NB4 (cell line): ENCODE results near the gene CDK9.

Experiments
- DNase-seq: peaks from one replicate; pipeline ENCODE4 v3.0.0; 2010; ENCODE audit warnings: low read depth
- H3K4me3 ChIP-seq: one replicate; pipeline ENCODE4 v1.5.1; 2011; ENCODE audit warnings: mild to moderate bottlenecking, low read depth, low read length, moderate library complexity
- MYC ChIP-seq: IDR thresholded peaks from 2 replicates; pipeline ENCODE4 v1.6.1; 2011; ENCODE audit warnings: low read depth, low read length
- POLR2A ChIP-seq: IDR thresholded peaks from 2 replicates; pipeline ENCODE4 v1.6.1; 2011; ENCODE audit warnings: mild to moderate bottlenecking; ENCODE audit not compliant: insufficient read length; ENCODE audit errors: extremely low read depth
- TF ChIP-seq, protein P1 (sequence below): IDR thresholded peaks from one replicate; pipeline ENCODE4 v1.5.1; 2012; ENCODE audit warnings: low read depth, low read length
- TF ChIP-seq, protein P2 (sequence below): IDR thresholded peaks from 2 replicates; pipeline ENCODE4 v1.6.1; 2011; ENCODE audit warnings: low read depth, low read length

Gene CDK9

DNA sequence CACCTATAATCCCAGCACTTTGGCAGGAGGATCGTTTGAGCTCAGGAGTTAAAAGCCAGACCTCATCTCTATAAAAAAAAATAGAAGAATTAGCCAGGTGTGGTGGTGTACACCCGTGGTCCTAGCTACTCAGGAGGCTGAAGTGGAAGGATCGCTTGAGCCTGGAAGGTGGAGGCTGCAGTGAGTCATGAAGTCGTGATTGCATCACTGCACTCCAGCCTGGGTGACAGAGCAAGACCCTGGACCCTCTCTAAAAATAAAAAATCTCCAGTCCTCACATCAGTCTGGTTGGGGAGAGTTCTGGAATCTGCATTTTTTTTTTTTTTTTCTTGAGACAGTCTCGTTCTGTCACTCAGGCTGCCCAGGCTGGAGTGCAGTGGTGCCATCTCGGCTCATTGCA lies 26.2 kb downstream of the CDK9 start:
- H3K4me3 ChIP-seq: no peak overlapping the region
- DNase-seq: no peak
- TF ChIP-seq POLR2A (no peak), MYC (no peak)
- TF ChIP-seq, protein P1, sequence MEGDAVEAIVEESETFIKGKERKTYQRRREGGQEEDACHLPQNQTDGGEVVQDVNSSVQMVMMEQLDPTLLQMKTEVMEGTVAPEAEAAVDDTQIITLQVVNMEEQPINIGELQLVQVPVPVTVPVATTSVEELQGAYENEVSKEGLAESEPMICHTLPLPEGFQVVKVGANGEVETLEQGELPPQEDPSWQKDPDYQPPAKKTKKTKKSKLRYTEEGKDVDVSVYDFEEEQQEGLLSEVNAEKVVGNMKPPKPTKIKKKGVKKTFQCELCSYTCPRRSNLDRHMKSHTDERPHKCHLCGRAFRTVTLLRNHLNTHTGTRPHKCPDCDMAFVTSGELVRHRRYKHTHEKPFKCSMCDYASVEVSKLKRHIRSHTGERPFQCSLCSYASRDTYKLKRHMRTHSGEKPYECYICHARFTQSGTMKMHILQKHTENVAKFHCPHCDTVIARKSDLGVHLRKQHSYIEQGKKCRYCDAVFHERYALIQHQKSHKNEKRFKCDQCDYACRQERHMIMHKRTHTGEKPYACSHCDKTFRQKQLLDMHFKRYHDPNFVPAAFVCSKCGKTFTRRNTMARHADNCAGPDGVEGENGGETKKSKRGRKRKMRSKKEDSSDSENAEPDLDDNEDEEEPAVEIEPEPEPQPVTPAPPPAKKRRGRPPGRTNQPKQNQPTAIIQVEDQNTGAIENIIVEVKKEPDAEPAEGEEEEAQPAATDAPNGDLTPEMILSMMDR: no peak

DNA sequence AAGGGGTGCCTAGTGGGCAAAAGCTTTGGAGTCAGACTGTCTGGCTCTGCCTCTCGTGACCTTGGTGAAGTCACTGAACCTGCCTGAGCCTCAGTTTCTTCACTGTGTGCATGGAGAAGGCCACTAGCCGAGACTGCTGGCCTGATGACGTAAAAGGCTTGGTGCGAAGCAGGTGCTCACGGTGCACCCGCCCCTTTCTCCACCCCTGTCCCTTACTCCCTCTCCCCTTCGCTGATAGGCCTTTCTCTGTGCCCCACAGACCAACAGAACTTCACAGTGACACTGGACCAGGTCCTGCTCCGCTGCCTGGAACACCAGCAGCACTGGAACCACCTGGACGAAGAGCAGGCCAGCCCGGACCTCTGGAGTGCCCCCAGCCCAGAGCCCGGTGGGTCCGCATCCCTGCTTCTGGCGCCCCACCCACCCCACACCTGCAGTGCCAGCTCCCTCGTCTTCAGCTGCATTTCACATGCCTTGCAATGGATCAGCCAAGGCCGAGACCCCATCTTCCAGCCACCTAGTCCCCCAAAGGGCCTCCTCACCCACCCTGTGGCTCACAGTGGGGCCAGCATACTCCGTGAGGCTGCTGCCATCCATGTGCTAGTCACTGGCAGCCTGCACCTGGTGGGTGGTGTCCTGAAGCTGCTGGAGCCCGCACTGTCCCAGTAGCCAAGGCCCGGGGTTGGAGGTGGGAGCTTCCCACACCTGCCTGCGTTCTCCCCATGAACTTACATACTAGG lies 27.3 kb downstream of the CDK9 start:
- H3K4me3 ChIP-seq: no peak overlapping the region
- TF ChIP-seq, protein P2, sequence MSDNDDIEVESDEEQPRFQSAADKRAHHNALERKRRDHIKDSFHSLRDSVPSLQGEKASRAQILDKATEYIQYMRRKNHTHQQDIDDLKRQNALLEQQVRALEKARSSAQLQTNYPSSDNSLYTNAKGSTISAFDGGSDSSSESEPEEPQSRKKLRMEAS: no peak
- TF ChIP-seq POLR2A (no peak), MYC (no peak)
- TF ChIP-seq, protein P1: no peak
- DNase-seq: no peak

DNA sequence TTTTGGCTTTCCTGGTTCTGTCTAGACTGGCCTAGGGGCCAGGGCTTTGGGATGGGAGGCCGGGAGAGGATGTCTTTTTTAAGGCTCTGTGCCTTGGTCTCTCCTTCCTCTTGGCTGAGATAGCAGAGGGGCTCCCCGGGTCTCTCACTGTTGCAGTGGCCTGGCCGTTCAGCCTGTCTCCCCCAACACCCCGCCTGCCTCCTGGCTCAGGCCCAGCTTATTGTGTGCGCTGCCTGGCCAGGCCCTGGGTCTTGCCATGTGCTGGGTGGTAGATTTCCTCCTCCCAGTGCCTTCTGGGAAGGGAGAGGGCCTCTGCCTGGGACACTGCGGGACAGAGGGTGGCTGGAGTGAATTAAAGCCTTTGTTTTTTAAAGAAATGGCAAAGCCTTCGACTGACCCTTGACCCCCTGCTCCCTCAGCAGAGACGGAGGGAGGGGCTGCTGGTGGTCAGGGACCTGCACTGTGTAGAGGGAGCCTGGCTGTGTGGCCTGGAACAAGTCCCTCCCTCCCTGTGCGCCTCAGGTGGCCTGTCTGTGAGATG lies 27.9 kb downstream of the CDK9 start:
- TF ChIP-seq MYC (no peak), POLR2A (no peak)
- TF ChIP-seq, protein P2: no peak
- TF ChIP-seq, protein P1: no peak
- no peak for DNase-seq
- no peak overlapping the region for H3K4me3 ChIP-seq

DNA sequence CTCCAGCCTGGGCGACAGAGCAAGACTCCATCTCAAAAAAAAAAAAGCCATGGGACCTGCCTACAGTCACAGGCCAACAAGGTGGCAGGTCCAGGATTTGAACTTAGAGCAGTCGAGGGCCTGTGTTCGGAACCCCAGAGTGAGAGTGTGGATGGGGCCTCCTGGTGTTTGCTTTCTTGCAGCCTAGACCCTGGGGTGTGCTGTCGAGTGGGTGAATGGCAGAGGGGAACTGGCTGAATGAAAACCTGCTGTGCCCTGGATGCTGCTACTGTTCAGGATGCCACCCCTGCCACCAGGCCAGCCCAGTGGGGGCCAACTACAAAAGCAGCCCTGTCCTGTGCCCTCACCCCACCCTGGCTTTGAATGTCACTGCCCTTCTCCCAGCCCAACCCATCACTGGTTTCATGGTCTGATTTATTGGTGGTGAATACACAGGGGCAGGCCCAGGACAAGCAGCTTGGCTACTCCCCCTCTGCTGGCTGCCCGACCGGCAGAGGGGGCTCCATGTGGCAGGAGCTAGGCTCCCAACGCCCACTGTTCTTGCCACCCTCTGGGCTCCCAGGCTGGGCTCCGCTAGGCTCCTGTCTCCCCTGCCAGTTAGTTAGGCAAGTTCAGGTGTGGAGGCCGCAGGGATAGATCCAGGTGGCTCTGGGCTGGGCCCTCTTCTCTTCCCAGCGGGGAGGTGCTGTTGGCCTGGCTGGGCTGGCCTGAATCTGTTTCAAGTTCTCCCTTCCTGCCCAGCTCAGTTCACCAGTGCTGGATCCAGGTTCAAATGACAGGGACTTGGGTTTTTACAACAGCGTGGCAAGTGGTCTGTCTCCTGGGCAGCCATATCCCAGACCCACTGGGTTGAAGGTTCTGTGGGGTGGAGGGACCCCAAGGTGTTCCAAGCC lies 29.0 kb downstream of the CDK9 start:
- H3K4me3 ChIP-seq: no peak overlapping the region
- TF ChIP-seq POLR2A (no peak), MYC (no peak)
- TF ChIP-seq, protein P2: no peak
- TF ChIP-seq, protein P1: no peak
- no peak for DNase-seq

DNA sequence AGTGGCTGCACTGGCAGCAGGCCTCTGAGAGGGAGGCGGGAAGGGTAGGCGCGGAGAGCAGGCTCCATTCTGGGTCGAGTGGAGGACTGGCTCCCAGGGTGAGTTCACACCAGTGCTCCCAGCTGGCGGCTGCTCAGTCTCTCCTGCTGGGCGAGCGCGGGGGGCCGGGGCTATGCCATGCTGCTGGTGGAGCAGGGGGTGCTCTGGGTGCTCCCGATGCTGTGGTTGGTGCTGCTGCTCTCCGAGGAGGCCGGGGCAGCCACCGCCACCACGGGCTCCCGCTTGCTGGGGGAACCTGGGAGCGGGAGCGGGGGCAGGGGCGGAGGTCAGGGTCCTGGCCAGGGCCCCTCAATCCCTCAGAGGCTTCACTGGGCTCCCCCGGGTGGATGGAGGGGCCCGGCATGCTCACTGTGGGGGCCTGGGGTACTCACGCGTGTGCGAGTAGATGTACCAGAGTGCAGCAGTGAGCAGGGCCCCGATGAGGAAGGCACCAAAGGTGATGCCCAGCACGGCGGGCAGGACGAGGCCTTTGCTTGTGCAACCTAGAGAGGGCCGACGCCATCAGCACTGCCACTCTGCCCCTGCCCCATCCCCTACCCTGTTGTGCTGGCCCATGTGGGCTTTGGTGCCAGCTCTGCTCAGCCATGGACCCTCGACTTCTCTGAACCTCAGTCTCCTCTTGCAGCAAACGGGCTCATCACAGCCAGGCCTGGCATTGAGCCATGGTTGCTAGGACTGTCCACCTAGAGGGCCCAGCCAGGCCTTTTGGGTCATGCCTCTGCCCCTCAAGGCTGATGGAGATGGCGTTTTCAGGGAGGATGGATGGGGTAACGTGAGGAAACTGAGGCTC lies 29.9 kb downstream of the CDK9 start:
- TF ChIP-seq, protein P2: no peak
- no peak overlapping the region for H3K4me3 ChIP-seq
- DNase-seq: no peak

DNA sequence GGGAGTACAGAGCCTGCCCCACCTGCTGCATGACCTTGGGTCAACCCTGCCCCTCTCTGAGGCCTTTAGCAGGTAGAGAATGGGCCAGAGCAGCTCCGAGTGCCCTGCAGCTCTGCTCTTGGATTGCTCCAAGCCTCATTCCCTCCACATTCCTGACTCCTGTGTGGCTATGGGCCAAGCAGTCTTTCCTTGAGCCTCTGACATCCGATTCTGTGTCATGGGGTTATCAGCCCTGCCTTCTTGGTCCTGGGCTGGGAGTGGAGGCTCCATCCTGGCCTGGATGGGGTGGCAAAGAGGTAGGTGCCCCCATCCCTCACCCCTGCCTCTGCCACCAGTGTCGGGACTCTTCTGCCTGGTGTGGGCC lies 30.5 kb downstream of the CDK9 start:
- no peak for DNase-seq
- H3K4me3 ChIP-seq: no peak overlapping the region
- no peak for TF ChIP-seq MYC
- no peak for TF ChIP-seq POLR2A
- TF ChIP-seq, protein P2: no peak
- TF ChIP-seq, protein P1: no peak
